GM18858 (cell line): ENCODE data around the gene ARPC4.

ENCODE experiments used
- ATAC-seq: cut with Tn5 transposase; IDR thresholded peaks from one replicate; pipeline ENCODE4 v1.9.1; 2021; ENCODE audit not compliant: unreplicated experiment

The ARPC4 gene

GRCh38 chr3:9792405-9793160 is at the start of gene ARPC4, which contains the start of gene TADA3:
Gene ARPC4, plus strand, starts transcription at chr3:9793082. Its CDS starts 40 bp downstream, at chr3:9793122.
Gene TADA3, minus strand, starts transcription at chr3:9792473. Its CDS starts 1,007 bp downstream, at chr3:9791466.
- ATAC-seq, result peak; percentile 67

GRCh38 chr3:9743548-9743947 is 49.3 kb upstream of the ARPC4 start:
- no peak for ATAC-seq

GRCh38 chr3:9744162-9744561 is 48.7 kb upstream of the ARPC4 start:
- ATAC-seq, result no peak

- no peak for ATAC-seq
Measured at GRCh38 chr3:9745521-9745920, 47.4 kb upstream of the ARPC4 start.

GRCh38 chr3:9746330-9746729 is 46.6 kb upstream of the ARPC4 start:
- no peak for ATAC-seq

- no peak for ATAC-seq
Measured at GRCh38 chr3:9747267-9747666, 45.6 kb upstream of the ARPC4 start.

GRCh38 chr3:9748031-9748430 is 44.9 kb upstream of the ARPC4 start:
- ATAC-seq, result no peak

- ATAC-seq, result peak; percentile 1
Measured at GRCh38 chr3:9749296-9749644, 43.6 kb upstream of the ARPC4 start.

GRCh38 chr3:9749645-9750555 is 43.0 kb upstream of the ARPC4 start, which contains the start of gene OGG1:
Gene OGG1, plus strand, starts transcription at chr3:9749952. Its CDS starts 335 bp downstream, at chr3:9750287.
- ATAC-seq, result peak; percentile 78

- no peak for ATAC-seq
Measured at GRCh38 chr3:9750556-9751411, 42.1 kb upstream of the ARPC4 start.

- ATAC-seq, result no peak
Measured at GRCh38 chr3:9754678-9755077, 38.2 kb upstream of the ARPC4 start.

- no peak for ATAC-seq
Measured at GRCh38 chr3:9757427-9757826, 35.5 kb upstream of the ARPC4 start.

GRCh38 chr3:9760779-9761505 is 31.9 kb upstream of the ARPC4 start:
- ATAC-seq, result no peak

- no peak for ATAC-seq
Measured at GRCh38 chr3:9761919-9762318, 31.0 kb upstream of the ARPC4 start.

- no peak for ATAC-seq
Measured at GRCh38 chr3:9762871-9763270, 30.0 kb upstream of the ARPC4 start.

- ATAC-seq, result no peak
Measured at GRCh38 chr3:9765865-9766264, 27.0 kb upstream of the ARPC4 start.

GRCh38 chr3:9767418-9767817 is 25.5 kb upstream of the ARPC4 start:
- no peak for ATAC-seq

GRCh38 chr3:9768141-9768775 is 24.6 kb upstream of the ARPC4 start:
- ATAC-seq, result no peak

GRCh38 chr3:9769012-9769411 is 23.9 kb upstream of the ARPC4 start:
- no peak for ATAC-seq
